Measurements from ENCODE around the gene SGK1.
"Not testable (repeated sequence)": the region's sequence is repeated elsewhere in the genome, so short reads cannot be mapped to it uniquely, and the experiment has no call there.

Gene SGK1

DNA sequence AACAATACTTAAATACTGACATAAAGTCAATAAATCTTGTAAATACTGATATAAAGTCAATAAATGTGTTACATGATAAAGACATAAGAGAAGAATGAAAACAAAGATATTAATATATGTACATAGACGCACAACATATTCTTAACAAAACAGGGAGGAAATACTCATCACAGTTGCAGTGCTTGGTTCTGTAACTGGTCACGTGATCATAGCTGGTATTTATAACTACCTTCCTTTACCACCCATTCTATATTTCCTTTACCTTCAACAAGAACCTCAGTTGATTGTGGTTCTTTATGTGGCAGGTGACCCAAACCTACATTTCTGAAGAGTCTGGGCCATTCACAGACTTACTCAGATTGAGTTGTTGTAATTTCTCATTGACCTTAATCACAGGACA, 131.6 kb downstream of the SGK1 start:
- DNase-seq (ENCODE audit: low read depth): no peak

DNA sequence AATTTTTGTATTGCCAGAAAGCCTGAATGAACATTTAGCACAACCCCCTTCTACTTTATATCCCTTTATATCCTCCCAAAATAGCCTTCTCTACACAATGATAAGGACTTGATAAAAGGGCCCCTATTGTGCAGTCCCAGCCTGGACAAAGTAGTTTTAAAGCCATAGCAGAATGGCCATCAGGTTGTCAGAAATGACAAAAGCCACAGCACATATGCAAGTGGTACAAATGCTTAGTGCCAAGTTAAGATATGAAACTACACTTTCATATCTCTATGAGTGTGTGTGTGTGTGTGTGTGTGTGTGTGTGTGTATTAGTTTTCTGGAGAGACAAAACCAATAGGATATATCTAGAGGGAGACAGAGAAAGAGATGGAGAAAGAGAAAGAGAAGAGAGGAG, 132.6 kb downstream of the SGK1 start:
- DNase-seq (ENCODE audit: low read depth): no peak

DNA sequence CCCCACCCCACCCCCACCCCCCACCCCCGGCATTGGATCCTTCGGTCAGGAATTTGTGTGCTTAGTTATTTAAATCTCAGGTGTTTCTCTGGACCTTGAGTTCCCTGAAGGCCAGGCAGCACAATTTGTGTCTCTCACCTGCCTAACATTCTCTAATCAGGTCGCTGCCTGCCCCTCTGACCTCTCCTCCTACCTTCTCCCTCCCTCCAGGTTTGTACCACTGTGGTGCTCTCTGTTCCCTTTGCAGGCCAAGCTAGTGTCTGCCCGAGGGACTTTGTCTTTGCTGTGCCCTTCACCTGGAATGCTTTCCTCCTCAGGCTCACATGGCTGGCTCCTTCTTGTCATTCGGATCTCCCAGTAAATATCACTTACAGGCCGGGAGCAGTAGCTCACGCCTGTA, 134.1 kb downstream of the SGK1 start:
- no peak for DNase-seq (ENCODE audit: low read depth)

DNA sequence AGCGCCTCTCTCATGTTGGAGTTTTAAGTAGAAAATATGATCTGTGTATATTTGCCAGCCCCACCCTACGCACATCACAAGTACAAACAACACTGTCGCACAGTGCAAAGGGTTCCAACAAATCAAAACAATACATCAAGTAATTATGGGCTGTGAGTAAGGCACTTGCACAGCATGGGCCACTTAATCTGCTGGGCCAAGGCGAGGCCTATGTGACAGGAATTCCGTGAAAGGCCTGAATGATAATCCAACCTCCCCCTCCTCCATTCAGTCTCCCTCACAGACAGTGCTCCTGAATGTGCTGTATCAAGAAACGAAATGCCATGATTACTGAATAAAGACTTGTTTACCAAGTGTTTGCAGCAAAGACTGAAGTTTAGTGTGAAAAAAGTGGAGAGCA, 135.4 kb downstream of the SGK1 start:
- no peak for DNase-seq (ENCODE audit: low read depth)

DNA sequence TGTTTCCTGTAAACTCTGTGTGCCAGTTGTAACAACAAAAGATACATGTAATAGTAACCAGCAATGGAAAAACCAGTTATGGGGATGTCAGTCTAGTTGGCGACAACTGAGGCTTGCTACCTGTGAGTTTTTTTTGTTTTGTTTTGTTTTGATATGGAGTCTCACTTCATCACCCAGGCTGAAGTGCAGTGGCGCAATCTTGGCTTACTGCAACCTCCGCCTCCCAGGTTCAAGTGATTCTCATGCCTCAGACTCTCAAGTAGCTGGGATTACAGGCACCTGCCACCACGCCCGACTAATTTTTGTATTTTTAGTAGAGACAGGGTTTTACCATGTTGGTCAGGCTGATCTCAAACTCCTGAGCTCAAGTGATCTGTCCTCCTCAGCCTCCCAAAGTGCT, 136.2 kb downstream of the SGK1 start:
- DNase-seq (ENCODE audit: low read depth): not testable (repeated sequence)

DNA sequence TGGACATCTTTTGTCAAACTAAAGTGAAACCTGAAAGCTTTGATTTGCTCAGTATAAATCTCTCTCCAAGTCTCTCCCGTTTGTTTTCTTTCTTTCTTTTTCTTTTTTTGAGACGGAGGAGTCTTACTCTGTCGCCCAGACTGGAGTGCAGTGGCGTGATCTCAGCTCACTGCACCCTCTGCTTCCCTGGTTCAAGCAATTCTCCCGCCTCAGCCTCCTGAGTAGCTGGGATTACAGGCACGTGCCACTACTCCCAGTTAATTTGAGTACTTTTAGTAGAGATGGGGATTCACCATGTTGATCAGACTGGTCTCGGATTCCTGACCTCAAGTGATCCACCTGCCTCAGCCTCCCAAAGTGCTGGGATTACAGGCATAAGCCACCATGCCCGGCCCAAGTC, 136.7 kb downstream of the SGK1 start:
- DNase-seq (ENCODE audit: low read depth): not testable (repeated sequence)

DNA sequence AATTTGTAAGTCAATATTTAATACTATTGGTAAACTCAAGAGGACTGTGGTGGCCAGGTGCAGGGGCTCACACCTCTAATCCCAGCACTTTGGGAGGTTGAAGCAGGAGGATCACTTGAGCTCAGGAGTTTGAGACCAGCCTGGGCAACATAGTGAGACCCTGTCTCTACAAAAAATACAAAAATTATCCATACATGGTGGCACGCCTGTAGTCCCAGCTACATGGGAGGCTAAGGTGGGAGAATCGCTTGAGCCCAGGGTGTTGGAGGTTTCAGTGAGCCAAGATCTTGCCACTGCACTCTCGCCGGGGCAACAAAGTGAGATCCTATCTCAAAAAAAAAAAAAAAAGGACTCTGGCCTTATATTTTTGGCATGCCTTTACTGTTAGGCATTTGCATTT, 137.4 kb downstream of the SGK1 start:
- DNase-seq (ENCODE audit: low read depth): not testable (repeated sequence)

DNA sequence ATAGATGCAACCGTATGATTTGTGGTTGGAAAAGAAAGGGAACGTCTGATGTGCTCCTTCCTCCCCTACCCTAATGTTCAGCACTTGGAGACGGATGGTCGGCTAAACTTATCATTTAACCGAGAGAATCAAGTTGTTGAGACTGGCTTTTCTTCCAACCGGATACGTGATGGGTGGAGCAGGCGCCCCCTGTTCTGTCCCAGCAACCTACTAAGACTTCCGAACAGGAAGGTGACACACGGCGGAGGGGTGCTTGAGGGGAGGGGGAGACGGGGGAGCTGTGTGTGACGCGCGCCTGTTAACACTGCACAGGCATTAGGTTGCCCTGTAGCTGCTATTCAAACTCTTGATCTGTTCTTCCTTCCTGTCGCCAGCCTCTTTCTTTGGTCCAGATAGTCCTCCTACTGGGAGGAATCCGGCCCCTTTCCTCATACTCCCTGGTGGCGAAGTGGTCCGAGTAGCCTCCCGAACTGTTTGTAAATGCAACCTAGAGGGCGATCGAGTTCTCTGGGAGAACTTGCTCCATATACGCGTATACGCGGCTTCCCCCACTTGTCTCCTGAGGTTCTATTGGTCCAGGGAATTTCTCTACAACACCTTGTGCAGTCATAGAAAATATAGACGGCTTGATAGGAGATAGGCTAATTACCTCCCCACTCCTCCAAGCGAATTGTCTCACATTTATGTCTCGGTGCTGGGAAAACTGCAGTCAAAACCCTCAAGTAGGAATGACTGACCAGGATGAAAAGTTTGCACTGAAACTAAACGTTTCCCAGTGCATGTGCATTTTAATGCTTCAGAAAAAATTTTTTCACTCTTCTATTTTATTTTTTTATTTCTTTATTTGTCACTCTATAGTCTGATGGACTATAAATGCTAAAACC, 139.5 kb downstream of the SGK1 start:
- DNase-seq (ENCODE audit: low read depth): peak; percentile 42

DNA sequence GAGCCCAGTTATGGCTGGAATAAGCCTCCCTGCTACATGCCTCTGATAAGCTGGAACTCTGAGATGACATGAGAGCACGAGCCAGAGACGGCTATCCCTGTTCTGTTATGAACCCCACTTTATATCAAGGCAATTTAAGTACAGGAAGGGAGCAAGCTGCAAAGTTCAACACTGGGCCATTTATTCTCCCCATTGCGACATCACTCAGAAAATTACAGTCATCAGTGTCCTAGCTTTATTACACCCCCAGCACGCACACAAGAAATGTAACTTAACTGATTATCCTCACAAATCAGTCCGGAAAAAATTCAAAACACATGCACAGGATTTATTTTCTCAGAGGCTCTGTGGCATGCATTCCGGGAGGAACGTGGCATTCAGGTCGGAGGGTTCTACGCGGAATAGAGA, 140.2 kb downstream of the SGK1 start:
- no peak for DNase-seq (ENCODE audit: low read depth)

DNA sequence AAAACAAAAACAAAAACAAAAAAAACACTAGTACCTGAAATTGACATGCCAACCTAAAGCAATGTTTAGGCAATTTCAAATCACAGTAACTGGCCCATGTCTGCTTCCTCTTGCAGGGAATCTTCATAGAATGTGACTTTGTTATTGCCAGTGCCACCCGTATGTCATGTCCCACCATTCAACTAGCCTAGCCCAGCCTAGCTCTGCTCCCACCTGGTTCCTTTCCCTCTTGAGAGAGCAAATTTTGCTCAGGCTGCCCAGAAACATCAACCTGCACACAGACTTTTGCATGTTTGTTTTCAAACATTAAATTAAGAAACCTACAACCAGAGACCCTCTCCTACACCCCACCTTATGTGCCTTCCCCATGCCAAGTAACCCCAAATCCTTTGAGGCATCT, 140.7 kb downstream of the SGK1 start:
- no peak for DNase-seq (ENCODE audit: low read depth)

DNA sequence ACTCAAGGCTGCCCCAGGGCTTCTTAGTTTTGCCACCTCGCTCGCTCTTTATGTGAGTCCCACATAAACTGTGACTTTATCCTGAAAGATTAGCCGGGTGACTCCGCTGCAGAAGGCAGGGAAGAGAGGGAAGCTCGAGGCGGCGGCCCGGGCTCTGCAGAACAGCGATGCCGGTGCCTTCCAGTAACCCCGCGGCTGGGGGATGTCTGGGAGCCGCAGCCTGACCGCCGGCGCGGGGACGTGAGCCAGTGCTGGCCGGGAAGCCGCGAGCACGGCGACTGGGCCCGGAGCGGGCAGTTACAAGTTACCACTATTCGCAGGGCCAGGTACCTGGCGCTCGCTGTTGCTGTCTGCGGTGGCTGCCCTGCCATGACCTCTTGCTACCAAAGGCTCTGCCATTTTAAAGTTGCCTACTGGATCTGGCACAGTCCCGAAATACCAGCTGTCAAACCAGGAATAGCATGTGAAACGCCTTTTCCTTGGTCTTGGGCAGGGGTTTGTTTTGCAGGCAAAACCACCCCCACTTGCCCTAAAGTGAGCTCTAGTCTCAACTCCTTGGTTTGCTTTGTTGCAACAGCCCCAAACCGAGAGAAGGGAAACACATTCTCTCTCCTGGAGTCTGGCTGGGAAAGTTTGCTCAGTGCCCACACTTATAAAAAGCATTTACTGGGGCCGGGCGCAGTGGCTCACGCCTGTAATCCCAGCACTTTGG, 141.5 kb downstream of the SGK1 start:
- no peak for DNase-seq (ENCODE audit: low read depth)

DNA sequence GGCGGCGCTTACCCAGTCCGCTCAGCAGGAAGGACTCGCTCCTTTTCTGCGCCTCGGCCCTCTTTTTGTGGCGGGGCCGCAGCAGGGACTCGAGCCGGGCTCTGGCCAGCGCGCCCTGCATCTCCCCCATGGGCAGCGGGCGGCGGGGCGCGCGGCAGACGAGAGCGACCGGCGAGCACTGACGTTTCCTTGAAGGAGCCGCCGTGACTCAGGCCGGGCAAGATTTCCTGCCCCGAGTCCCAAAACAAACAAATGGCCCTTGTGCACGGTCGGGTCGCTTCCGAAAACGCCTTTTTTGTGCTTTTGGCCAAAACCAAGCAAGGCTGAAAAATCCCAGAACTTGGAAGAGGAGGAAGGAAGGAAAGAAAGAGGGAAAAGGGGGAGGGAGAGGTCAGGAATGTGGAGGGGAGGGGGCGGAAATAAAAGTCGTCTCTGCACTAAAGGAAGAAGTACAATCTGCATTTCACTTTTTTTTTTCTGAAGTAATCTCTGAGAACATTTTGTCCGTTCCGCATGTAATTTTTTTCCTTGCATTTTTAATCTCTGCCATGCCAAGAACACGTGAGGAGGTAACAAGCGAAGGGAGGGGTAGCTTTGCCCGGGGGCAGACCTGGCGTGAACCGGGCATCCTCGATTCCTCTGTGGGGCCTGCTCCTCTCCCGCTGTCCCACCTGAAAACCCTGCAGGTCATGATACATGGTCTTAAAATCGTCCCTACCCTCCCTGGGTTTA, 142.2 kb downstream of the SGK1 start:
- peak; percentile 13 for DNase-seq (ENCODE audit: low read depth)

DNA sequence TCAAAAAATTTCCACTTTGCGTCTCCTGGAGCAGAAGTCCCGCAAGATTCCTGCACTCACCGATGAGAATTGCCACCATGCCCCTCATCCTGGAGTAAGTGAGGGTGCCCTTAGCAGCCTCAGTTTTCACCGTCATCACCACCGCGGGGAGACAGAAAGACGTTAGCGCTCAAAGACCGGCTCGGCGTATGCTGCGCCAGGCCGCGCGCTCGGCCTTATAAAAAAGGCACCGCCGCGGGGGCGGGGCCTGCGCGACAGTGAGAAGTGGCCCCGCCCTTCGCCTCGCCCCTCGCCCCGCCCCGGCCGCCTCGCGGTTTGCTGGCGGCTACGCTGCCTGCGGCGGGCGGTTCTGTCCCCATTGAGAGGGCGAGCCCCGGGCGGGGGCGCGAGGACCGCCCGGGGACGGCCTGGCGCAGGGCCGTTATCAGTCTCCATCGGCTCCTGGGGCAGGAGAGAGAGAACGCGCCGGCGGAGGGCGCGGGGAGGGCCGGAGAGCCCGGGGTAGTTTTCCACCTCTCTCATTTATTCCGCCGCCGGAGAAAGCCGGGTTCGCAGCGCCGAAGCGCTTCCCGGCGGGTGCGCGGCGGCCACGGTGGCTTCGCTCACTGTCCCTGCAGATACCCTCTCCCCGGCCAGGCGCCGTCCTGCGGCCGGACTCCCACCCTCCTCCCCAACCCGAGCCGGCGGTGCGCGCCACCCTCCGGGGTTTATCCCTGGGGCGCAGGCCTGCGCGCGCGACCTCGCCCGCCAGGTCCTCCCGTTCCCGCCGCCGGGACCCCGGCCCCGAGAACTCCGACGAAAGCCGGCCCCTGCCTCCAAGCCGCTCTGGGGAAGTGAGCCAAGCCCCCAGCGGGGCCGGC, 143.0 kb downstream of the SGK1 start:
- DNase-seq (ENCODE audit: low read depth): peak; percentile 90

DNA sequence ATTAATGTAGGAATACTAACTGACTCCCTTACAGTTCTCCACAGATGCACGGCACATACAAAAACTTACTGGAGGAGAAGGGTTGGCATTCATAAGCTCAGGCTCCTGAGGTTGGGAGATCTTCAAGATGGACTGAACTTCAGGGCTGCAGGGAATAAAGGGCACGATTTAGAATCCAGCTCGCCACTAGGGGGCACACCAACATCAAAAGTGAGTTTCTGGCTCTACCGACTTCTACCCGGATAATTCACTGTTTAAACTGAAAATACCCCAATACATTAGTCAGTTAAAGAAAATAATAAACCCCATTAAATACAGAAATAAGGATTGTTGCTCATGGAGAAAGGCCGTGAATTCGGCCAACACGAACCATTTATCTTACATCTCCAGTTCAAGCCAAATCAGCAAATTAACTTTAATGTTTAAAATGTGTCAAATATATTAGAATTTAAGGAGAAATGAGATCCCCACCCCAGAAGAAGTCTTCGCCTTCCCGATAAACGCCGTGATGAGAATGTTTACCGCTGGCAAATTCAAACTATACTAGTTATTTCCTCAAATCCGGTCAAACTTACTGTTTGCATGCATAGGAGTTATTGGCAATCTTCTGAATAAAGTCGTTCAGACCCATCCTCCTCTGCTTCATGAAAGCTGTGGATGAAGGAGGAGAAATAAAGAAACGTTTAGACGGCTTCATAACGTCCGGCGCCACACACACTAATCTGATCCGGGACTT, 143.8 kb downstream of the SGK1 start:
- DNase-seq (ENCODE audit: low read depth): peak; percentile 77

DNA sequence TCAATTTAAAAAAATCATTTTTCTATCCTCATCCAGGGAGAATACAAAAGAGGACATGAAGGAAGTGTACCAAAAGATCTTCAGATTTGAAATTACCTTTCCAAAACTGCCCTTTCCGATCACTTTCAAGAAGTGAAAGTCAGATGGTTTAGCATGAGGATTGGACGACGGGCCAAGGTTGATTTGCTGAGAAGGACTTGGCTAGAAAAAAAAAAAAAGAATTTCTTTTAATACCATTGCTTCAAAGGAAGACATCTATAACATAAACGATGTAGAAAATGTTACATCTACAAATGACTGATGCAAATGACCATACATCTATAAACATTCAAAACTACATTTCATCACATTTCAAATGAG, 144.6 kb downstream of the SGK1 start:
- DNase-seq (ENCODE audit: low read depth): no peak

DNA sequence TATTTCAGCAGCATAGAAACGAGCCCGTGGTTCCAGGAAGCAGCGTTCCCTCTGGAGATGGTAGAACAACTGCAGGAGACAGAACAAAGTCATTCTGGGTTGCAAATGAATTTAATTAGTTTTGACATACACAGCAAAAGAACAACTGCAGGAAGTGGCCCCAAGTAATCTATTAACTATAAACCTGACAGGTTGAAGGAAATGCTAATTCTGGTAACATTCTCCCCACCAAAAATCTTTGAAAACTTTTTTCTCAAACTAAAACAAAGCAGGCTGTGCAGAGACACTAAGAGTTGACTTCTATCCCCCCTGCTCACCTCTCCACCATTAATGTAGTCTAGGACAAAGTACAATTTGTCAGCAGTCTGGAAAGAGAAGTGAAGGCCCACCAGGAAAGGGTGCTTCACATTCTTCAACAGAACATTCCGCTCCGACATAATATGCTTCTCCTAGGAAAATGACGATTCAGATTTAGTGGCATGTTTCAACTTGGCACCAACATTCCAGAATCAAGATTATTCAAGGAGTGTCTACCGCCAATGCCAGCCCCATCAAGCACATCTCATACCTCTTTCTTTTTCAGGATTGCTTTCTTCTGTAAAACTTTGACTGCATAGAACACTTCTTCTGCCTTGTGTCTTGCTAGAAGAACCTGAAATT, 145.1 kb downstream of the SGK1 start:
- no peak for DNase-seq (ENCODE audit: low read depth)

DNA sequence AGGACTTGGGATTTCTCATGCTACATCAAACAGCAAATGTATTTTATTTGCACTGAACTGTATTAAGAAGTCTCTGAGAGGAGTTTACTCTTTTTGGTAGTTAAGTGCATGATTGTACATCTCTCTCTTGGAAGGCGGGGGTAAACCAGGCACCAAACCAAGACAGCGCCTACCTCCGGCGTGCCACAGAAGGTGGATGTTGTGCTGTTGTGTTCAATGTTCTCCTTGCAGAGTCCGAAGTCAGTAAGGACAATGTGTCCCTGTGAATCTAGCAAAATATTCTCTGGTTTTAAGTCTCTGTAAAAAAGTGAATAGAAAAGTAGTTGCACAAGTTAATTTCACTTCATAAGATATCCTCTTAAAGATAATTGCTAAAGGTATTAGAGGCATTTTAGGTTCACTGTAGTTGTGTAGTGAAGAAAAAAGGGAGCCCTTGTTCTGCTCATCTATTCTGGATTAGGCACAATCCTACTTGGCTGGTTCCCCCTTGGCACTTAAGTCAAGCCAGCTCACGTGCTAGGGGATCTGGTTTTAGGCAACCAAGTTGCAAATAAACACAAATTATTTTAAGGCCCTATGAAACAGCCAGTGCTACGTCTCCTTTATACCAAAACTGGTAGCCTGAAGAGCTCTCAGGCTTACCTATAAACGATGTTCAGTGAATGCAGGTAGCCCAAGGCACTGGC, 145.7 kb downstream of the SGK1 start:
- no peak for DNase-seq (ENCODE audit: low read depth)

DNA sequence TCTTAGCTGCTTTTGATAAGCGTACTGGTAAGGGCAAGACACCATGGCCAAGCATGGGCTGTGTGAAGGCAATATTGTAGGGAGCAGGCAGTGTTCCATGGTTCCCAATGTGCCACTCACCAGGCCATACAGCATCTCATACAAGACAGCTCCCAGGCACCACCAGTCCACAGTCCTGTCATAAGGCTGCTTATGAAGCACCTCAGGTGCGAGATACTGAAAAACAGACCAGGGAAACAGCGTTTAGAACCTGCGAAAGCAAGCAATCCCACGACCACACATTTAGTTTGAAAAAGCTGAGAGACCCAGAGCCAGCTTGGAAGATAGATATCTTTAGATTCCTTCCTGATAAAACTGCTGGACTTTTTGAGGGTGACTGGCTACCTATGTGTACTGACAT, 146.4 kb downstream of the SGK1 start:
- no peak for DNase-seq (ENCODE audit: low read depth)

DNA sequence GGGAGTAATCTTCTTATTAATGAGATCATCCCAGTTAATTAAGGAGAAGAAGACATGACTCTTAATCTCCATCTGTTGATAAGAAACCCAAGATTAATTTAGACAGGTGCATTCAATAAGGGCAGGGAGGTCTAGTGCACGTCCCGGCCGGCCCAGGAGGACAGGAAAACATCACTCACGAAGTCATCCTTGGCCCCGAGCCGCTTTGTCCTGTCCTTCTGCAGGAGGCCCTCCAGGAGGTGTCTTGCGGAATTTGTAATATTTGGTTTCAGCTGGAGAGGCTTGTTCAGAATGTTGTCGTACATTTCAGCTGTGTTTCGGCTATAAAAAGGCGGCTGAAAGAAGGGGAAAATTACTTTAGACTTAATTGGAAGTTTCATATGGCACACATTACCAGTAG, 147.1 kb downstream of the SGK1 start:
- DNase-seq (ENCODE audit: low read depth): no peak

DNA sequence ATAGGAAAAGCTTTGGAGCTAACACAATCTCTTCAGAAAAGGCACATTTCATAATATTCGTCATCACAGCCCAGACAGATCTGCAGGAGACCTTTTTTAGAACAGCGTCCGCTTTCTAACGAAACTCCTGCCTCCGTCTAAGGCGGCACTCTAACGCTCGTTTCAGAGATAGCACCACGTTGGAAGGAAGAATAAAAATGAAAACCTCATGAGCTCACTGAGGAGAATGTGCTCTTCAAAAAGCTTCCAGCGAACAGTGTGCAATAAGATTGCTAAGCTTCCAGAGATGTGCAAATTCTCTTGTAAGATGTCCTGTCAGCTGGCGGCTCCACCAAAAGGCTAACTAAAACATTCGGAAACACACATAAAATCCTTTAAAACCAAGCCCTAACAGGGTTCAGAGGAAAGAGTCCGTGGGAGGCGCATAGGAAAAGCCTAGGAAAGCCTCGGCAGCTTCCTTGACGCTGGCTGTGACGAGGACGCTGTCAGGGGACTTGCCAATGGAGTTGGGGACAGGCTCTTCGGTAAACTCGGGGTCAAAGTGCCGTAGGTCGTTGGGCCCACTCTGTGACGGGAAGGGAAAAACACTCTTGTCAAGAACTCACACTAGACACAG, 147.9 kb downstream of the SGK1 start:
- no peak for DNase-seq (ENCODE audit: low read depth)

Measured in stimulated activated CD8-positive, alpha-beta memory T cell treated with anti-CD3 and anti-CD28 coated beads, Interleukin-15, amount 100 ng/mL, for 24 hours (primary cell).